Activated CD4-positive, alpha-beta T cell treated with anti-CD3 and anti-CD28 coated beads for 4 hours (primary cell): ENCODE results near the gene LECT2.

Experiments used
- DNase-seq, 2 donors: peaks; one replicate each; pipeline ENCODE4 v3.0.0-alpha.2; 2020

LECT2 gene

DNA sequence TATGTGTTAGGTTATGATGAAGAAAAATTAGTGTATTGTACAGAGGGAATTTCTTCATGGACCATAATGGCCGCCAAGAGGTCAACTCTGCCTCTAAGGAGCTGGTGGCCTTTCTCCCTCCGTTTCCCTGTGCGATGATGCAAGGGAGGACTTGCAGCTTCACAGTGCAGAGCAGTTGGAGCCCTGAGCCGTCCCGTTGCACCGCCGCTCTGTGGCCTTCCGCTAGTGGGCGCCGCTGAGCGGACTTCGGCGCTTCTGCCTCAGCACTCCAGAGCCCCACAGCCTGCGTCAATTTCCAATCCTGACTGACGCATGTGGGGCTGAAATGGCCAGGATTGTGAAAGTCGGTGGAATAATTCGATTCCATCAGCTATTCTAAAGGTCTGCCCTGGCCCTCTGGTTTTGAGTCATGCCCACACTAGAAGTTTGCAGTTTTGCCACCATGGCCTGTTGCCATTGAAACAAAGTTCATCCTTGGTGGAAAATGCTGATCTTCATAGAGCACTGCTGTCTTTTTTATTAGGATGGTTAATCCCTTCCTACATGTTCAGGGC is 22.7 kb upstream of the LECT2 start:
- DNase-seq = peak; percentile 3 to 24

DNA sequence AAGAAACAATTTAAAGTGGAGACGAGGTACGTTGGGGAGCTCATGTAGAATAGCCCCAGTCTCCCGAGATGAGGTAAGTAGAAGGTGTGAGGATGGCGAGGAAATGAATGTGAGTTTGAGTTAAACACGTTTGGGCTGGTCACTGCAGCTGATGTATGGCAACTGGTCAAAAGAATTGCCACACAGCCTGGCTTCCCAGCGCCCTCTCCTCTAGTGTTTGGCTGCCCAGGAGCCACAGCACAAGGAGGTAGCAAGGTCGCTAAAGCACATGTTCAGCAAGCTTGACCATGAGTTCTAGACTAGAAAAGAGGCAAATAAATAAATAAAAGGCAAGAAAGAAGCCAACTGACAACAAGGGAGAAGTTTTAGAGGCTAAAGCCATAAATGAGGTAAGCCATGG is 21.4 kb upstream of the LECT2 start:
- DNase-seq = no peak

DNA sequence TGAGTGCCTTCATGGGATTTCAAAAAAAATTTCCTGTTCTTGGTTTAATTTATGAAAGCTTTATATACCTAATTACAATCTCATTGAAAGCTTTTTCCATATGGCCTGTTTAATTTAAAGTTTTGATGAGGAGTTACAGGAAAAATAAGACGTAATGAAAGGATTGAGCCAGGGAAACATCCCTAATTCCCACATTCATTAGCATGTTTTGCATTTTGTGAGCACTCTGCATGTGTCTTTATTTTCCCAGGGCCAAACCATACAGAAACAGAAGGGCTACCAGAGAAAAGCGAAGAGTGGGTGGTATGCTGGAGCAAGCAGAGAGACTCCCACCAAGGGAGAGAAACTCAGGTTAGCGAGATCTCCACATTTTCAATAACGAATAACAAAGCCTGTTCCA is 20.3 kb upstream of the LECT2 start:
- no peak for DNase-seq

DNA sequence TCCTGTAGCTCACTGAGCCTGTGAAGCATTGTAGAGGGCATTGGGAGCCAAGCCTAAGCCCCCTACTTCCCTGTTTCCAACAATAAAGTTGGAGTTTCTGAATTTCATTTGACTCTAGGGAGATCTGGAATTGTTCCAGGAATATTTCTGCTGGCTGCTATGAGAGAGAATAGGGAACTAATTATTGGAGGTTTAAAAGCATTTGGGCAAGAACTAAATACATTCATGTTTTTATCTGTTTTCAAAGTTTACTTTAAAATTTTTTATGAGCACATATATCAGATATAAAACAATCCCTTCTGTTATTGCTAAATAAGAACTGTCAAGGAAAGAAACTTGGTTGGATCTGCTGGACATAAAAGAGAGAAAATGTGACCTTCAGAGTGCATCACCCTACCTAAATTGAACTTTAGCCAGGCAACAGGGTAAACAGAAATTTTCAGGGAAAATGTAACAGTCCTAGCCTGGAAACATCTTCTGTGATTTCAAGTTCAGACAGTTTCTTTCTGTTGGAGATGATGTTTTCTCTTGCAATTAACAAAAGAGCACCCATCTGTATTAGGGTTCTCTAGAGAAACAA is 19.3 kb upstream of the LECT2 start:
- no peak for DNase-seq

DNA sequence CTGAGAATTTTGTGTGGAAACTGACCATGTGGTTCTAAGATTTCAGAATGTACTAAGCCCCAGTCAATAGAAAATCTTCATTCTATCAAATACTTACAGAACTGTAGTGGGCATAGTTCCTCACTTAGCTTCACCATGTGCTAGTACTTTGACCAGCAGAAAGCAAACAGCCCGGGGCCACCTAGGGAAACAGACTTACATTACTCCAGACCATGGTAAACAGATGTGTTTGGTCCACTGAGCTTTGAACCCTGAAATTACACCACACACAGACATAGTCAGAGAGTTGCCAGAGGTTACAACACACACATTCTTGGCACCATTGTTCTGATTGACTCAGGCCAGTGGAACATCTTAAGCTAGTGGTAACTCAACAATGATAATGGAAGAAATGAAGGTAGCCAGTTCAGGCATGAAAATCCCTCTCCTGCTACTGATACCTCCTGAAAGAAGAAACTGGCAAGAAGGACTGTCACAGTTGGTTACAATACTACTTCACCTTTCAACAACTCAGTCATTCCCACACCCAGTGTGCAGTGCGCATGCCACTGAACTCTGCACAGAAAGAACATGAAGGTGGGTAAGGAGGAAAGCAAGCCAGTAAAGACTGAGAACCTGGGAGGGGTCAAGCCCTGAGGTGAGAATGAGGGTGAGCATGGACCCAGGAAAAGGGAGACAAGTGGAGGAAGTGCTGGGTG is 18.7 kb upstream of the LECT2 start:
- DNase-seq = no peak

DNA sequence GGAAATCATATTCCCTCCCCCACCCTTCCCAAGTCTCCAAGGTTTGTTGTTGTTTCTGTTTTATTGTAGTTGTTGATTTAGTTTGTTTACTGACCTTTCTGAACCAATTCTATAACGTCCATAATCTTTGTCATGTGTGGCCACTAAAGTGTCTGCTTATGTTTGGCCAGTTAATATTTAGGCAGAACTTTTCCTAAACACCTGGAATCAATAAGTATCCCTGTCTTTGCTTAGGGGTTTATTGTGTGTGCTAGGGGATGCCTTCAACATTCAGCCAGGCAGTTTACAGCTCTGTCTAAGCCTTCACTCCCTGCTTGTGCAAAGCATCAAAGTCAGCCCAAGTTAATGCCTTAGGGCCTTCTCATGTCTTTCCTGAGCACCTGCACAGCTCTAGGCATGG is 16.9 kb upstream of the LECT2 start:
- no peak for DNase-seq

DNA sequence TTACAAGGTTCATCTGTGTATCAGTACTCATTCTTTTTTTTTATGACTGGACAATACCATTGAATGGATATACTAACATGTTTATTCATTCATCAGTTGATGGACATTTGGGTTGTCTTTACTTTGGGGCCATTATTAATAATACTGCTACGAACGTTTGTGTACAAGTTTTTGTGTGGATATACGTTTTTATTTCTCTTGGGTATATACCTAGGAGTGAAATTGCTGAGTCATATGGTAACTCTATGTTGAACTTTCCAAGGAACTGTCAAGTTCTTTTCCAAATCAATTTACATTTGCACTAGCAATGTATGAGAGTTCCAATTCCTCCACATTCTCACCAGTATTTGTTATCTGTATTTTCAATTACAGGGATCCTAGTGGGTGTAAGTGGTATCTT is 12.0 kb upstream of the LECT2 start:
- no peak for DNase-seq

DNA sequence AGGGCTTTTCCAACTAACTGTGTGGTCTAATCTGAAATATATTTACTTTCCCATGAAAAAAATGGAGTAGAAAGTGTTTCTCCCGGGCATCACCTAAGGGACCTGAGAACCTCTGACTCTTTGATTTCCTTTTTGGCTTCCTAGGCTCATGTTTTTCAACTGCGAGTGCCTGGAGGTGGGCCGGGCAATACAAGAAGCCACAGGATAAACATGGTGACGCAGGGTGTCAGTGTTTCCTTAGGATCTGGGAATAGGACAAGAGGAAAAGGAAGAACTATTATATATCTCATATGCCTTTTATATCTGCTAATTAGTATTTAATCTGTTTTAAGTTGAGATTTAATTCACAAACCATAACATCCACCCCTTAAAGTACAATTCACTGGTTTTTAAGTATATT is 11.4 kb upstream of the LECT2 start:
- DNase-seq = no peak

DNA sequence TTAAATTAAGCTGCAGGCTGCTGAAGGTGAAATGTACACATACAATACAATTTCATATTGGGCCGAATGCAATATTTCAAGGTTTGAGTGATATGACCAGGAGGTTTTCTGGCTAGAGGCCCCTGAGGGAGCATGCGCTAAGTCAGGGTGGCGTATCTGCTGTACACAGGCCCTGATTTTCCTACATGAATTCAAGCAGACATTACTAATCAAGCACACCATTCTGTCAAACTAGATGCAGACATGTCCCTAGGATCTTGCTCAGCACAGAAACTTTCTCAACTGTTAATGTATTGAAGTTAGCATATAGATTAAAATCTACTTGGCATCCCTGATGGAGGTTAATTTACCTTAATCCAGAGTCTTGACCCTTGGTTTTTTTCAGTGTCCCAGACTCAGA is 10.7 kb upstream of the LECT2 start:
- no peak for DNase-seq

DNA sequence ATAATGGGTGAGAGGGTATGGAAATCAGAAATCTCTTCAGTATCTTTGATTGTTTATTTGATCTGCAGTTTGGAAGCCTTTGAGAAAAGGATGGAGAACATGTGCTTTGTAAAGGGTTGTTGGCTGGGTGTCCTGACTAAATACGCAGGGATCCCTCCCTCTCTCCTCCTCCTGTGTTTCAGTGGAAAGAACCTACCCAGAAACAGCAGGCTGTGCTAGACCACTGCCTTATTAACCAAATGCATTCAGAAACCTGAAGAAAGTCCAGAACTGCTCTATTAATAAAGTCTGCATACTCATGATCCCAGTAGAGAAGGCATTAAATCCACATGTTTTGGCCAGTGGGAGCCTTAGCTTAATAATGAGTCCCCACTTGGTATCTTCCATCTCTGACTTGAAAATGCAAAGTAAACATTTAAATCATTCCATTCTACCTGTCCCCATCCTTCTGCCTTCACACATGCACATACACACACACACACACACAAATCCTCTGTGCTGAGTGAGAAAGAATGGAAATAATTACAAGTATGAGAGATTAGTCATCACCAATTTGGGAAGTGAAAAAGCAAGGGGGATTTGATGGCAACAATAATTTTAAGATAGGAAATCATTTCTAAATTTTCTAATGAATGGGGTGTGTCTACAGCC is 10.0 kb upstream of the LECT2 start:
- no peak for DNase-seq

DNA sequence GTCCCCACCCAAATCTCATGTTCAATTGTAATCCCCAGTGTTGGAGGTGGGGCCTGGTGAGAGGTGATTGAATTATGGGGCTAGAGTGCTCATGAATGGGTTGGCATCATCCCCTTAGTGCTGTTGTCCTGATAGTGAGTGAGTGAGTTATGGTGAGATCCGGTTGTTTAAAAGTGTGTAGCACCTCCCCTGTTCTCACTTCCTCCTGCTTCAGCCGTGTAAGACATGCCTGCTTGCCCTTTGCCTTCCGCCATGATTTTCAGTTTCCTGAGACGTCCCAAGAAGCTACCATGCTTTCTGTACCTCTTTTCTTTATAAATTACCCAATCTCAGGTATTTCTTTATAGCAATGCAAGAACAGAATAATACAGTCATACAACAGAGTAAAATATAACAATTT is 742 bp upstream of the LECT2 start:
- no peak for DNase-seq

DNA sequence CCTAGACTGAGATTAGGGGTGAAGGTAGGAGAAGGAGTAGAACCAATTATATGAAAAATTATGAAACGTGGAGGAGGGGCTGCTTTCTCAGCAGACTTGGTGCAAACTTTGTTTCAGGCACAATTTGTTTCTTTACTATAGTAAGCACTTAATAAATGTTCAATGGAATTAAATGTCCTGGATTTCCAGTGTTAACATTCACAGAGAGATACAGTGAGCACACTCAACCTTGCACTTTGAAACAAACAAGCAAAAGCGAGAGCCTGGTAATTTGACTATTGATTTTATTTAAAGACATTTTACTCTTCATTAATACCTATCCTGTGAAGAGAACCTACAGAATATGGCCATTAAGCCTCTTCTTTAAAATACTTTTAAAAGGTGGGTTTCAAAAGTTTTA is 933 bp downstream of the LECT2 start:
- DNase-seq = no peak

DNA sequence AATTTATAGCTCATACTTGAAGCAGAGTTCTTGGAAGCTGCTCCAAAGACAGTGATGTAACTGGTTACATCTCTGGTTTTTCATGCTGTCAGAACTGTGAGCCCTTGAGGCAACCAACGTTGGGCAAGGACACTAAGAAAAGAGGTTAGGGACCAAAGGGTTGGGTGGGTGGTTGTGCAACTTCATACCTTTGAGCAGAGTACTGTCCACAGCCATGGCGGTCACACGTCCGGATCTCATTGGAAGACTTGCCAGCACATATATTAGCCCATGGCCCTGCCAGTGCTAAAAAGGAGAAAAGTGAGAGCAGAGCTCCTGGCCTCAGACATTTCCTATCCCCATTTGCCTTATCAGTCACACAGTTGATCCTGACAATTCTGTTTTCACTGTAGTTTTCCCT is 2.1 kb downstream of the LECT2 start:
- no peak for DNase-seq

DNA sequence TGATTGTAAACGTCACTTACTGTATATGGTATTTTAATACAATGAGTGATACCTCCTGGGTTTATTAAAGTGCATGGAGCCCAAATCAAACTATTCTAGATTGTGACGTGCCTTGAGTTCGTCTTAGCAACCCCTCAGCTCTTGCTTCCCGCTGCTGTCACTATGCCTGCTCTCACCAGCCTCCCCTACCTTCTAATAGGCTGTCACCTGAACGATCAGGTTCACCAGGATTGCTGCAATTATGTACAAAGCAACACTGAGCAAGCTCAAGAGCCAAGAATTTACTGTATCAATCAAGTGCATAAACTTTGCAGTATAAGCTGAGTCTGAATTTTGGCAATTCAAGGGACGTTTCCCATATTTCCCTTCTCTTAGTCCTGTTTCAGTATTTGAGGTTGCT is 3.0 kb downstream of the LECT2 start:
- no peak for DNase-seq

DNA sequence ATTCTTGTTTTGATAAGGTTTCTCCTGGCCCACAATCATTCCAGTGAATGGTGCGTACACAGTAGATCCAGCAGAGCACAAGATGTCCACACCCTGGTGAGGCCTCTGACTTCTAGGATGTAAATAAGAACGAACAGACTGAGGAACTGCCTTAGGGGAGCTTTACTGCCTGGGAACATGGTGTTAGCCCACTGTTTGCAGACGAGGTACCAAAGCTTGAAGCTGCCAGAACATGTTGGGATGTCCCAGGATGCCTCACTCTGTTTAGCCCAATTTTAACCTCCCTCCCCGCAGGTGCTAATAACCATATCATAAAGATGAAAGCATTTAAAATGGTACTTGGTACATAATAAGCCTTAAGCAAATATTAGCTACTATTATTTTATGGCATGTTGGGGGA is 3.5 kb downstream of the LECT2 start:
- no peak for DNase-seq

DNA sequence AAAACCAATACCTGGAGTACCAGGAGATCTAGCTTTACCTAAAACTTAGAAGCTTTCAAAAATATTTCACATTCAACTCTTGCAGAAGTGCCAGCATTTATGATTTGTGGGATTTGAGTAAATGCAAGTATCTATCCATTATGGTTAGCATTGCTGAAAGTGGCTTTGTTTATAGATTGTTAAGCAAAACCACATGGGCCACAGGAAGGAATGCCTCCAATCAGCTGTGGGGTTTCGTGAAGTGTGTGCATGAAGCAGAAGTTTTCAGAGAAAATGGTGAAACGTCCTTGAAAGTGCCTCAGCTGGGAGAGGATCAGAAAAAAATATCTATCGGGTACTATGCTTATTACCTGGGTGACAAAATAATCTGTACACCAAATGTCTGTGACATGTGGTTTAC is 4.2 kb downstream of the LECT2 start:
- no peak for DNase-seq

DNA sequence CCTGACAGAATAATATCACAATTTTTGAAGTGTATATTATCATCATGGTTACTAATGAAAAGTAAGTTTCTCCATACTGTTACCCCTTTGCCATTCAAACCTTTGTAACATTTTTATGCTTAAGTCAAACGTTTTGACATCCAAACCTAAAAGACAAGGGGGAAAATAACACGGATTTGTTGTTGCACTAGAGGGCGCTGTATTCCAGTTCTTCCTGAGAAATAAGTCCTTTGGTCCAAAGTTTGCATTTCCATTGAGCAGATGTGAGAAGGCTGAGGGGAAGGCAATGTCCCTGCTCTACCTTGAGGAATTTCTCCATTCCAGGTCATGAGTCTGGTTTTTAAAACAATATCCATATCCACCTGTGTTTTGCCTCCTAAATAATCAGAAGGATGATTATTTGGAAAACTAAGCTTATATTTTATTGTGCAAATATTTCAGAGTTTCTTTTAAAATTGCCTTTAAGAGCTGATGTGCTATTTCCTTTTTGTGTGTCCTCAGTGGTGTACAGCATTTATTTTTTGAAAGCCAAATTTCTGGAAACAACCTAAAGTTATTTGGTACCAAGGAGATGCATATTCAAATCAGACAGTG is 9.7 kb downstream of the LECT2 start:
- DNase-seq = peak in 1 of 2 donors; percentile 20

DNA sequence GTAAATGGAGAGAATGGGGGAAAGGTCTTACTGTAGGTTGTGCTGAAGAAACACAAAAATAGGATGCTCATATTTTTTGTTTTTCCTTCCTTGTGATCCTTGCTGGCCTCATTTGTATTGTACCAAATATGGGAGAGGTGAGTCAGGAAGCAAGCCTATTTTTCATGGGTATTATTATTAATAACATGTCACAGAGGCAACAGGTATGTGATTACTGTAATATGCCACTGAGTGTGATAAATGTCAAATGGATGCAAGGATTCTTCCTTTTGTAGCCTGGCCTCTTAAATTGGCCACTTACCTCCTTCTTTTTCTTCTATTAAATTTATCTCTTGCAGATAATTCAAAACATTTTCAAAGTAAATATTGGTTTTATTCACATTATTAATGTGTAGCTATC is 10.2 kb downstream of the LECT2 start:
- no peak for DNase-seq

DNA sequence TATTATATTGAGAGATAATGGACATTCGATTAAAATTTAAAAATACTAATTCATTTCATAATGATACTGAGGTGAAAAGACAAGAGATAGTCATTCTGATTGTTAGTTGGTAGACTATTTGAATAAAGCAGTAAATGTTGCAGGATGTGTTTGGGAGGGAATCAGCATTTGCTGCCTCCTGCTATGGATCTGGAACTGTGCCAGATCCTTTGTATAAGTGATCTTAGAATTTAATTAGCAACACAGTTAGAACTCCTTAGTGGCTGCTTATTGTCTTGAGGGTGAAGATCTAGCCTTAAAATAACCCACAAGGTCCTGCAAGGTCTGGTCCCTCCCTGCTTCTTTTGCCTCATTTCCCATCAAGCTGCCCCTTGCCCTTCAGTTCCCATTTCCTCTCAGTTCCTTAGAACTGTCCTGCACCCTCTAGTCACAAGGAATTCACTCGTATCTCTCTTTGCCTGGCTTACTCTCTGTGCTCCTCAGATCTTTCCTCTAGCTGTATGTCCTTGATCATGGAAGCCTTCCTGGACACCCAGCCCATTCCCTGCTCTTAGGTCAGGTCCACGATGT is 12.5 kb downstream of the LECT2 start:
- DNase-seq = no peak

DNA sequence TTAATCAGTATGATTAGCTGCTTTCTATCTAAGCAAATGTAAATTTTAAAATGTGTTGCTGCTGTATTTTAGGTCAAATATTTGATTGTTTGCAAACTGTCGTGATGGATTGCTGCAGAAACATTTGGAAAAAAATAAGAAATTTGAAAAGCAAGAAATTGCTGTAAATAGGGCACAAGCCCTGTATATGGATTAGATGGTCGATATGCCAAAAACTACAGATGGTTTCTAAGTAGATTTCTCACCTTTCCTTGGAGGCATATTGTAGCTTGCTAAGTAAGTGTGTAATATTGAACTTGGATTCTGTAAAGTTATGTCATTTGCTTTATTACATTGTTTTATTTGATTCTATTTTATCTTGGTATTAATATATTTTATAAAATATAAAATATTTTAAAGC is 13.1 kb downstream of the LECT2 start:
- no peak for DNase-seq

DNA sequence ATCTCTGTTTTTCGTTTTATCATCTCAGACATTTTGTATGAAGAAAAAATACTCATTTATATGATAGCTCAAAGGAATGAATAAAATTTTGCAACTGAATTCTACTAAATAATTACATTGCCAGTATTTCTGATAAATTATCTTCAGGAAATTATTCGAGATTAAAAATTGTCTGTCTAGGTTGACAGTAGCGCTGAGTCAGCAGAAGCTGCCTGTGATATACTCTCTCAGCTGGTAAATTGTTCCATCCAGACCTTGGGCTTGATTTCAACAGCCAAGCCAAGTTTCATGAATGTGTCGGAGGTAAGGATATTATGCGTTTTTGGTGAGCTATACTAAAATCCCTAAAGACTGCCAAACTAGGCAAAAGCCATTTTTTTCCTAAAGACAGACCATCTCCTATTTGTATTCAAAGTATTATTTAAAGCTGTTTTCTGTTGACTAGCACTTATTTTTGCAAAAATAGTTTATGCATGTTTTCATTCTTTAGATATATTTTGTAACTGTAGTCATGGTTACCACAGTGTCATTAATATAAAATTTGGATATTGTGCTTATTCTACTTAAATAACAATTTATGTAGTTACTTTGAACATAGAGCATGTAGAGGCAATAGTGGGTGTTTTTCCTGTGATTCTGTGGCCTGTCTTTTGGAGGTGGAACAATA is 17.4 kb downstream of the LECT2 start:
- no peak for DNase-seq

DNA sequence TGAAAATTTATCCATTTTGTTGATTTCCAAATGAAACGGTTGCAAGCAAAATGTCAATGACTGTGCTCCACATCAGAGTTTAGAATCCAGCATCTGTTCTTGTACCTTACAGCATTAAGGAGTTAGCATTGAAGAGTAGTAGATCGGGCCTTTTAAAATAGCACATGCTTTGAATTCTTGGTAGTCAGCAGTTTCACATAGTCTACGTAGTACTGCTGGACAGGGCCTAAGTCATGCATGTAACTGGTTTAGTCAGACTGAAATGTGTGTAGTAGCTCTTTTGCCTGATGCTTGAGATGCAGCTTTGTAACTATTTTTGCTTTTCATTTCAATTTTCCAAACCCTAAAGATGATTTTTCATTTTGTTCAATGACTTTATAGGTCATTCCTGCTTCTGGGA is 19.8 kb downstream of the LECT2 start:
- no peak for DNase-seq

DNA sequence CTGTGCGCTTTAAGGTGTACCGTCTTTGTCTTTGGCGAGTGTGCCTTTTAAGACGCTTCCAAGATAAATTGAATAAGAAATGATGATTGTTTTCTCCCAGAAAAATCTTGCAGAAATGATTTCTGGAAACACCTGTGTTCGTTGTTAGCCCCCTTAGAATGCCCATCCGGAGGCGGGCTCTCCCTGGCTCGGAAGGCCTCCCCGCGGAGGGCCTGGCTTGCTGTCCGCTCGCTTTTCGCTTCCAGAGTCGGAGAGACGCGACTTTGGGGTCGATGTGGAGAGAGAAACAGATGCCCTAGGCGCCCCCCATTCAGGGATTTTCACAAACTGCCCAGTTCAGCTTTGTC is 23.9 kb downstream of the LECT2 start:
- DNase-seq = no peak
